GM21515 (cell line): ENCODE measurements around the gene NCOA3.

ENCODE experiments used
- ATAC-seq: cut with Tn5 transposase; IDR thresholded peaks from one replicate; pipeline ENCODE4 v1.9.1; 2021; ENCODE audit not compliant: unreplicated experiment

Gene NCOA3

DNA sequence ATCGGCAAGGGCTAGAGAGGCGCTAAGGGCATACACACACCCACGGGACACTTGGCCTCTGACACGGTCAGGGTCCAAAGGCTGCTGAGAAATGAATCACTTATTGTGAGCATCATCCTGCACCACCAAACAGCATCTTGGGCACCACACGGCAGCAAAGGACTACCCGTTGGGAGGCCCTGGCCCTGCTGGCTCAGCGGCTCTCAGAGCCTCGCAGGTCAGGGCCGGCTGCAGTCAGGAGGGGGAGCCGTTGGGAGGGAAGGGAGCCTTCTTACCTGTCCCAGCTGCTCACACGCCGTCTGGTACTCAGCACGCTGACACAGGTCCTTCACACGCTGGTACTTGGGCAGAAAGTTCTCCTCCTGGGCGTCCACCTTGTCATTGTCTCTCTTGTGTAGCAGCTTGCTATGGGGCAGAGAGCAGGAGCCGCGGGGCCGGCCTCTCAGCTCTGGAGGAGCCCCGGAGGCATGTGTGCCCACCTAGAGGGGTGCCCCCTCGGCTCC, 174.6 kb downstream of the NCOA3 start:
- ATAC-seq, result no peak

DNA sequence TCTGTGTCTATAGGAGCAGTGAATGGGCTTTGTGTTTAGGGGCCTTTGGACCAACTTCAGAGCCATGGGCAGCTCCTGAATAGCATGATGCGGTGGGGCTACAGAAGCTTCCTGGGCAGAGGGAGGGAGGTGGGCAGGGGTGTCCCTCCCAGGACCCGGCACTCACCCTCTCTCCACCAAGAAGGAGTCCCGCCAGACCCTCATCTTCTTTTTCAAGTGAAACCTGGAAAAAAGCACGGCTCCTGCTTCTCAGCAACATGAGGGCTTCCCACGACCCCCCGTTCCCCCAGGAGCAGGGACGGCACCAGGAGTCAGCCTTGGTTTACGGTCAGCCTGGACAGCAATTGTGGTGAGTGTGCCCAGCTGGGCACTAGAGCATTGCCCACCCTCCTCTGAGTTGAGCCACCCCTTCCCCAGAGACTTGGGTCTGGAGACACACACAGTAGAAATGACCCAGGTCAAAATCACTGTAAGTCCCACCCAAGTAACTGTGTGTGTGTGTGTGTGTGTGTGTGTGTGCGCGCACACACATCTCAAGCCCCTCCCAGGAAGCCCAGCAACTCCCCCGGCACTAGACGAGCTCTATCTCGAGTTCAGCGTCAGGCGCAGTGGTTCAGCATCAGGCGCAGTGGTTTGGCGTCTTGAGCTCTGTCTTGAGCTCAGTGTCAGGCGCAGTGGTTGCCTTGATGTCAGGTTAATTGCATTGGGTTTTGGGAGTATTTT, 175.4 kb downstream of the NCOA3 start:
- no peak for ATAC-seq

DNA sequence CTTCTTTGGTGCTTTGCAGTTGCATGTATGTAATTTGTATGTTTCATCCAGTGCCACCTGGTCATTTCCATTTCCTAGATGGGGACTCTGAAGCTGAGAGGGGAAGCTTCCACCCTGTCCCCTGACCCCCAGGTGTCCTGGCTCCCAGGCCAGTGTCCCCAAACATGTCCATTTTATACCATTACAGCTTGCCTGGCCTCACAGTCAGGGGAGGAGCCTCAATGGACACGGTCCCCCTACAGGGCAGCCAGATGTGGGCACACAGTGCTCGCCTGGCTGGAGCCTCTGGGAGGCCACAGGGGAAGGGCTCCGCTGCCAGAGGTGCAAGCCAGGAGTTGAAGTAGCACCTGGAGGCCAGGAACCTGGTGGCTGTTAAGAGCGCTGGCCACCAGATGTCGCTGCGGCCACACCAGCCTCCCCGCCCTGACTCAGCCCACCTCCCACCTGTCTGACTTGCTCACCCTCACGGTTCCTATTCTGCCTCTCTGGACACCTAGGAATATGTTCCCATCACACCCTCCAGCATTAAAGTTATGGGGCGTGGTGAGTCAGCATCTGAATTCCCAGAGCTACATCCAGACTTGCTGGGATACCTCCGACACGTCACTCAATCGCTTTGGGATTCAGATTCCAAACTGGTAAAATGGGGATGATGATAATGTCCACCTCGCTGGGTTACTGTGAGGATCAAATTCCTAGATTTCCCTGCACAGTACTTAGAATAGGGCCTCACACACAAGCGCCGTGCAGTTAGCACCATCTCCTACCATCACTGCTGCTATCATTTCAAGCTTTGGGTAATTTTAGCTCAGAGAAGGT, 176.2 kb downstream of the NCOA3 start:
- peak; percentile 51 for ATAC-seq

DNA sequence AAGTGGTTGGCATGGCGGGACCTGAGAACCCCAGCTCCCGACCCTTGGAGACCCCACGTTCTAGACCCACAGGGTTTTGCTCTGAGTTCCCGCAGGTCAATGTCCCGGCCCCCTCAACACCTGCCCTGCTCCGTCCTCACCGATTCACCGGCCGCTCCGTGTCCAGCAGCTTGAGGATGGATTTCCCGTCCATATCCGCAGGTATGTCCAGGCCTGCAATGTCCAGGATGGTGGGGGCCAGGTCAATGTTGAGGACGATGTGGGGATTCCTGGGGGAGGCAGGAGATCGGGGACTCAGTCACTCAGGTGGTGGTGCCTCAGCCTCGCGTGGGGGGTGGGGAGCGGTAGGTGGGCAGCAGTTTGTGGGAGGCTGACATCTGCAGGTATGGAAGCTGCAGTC, 176.8 kb downstream of the NCOA3 start:
- no peak for ATAC-seq

DNA sequence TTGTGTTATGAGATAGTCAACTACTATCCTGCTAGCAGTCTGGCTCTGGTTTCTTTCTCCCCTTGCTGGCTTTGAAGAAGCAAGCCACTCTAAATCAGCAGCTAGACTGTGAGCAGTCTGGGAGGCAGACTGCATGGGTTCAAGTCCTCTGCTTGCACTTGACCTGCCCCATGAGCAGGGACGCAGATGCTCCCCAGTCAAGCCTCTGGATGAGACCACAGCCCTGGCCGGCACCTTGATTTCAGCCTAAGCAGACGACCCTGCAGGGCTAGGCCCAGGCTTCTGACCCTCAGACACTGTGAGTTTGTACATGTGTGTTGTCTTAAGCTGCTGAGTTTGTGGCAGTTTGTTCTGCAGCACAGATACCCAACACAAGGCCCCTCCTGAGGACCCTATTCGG, 177.8 kb downstream of the NCOA3 start:
- no peak for ATAC-seq

DNA sequence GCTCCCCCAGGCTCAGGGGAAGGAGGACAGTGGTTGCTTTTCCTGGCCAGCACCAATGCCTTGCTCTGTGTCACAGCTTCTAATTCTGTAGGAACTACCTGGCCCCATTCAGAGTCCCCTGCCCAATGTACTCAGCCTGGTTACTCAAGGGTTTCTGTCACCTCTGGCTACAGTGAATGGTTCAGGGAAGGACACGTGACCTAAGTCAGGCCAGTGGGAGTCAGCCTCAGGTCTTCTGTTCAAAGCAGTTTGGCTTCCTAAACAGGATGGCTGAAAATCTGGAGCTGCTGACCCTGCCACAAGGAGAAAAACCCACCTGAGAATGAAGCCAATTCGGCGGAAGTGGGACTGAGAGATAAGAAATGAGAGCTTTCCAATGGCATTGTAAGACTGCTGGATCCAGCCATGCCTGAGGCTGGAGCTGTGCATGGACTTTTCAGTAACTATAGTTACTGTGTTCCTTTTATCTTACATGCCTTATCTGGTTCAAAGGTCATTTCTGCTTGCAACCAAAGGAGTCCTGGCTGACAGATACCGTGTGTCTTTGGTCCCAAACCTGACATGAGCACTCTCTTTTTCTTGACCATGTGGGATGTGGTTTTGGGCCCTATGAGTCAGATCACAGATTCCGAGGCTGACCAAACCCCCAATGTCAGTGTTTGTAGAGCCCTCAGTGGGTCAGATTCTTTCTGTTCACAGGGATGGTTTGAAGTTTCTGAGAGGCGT, 179.3 kb downstream of the NCOA3 start:
- no peak for ATAC-seq

DNA sequence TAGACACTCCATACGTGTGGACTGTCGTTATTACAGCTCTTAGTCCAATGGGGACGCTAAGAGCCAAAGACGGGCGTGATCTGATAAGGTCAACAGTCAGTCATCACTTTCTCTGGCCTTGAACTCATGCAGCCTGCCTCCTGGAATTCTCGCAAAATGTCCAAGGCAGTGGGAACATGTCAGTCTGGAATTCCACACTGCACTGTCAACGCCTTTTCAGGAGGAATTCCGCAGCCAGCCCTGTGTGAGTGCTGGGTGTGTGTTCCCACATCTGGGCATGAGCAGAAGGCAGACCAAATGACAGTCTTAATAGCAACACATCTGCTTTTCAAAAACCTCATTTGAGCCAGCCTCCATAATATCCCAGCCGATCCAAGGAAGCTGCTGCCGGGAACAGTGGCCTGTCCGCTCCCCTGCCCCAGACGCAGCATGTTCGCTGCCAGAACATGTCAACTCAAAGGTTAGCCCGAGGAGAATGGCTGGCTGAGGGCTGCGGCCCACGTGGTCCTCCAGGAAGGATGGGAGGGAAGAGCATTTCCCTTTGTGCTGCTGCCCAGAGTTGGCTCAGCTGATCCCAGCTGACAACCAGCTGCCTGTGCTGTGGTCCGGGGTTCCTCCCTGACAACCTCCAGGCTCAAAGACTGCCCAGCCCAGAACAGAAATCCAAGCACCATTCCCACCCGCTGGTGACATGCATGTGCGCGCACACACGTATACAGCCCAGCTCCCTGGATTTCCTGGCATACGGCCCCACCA, 180.5 kb downstream of the NCOA3 start:
- ATAC-seq, result no peak

DNA sequence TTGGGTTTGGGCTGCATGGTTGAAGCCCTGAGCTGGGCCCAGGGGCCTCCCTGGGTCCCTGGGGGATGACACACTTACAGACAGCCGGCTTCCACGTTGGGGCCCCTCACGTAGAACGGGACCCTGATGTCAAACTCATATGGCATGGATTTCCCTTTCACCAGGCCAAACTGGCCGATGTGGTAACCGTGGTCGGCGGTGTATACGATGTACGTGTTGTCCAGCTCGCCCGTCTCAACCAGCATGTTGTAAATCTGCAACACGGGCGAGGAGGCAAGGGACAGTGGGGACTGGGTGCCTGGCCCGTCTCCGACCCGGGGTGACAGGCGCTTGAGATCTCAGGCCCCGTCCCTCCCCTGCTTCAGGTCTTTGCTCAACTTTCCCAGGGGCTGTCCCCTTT, 181.2 kb downstream of the NCOA3 start:
- ATAC-seq, result no peak

DNA sequence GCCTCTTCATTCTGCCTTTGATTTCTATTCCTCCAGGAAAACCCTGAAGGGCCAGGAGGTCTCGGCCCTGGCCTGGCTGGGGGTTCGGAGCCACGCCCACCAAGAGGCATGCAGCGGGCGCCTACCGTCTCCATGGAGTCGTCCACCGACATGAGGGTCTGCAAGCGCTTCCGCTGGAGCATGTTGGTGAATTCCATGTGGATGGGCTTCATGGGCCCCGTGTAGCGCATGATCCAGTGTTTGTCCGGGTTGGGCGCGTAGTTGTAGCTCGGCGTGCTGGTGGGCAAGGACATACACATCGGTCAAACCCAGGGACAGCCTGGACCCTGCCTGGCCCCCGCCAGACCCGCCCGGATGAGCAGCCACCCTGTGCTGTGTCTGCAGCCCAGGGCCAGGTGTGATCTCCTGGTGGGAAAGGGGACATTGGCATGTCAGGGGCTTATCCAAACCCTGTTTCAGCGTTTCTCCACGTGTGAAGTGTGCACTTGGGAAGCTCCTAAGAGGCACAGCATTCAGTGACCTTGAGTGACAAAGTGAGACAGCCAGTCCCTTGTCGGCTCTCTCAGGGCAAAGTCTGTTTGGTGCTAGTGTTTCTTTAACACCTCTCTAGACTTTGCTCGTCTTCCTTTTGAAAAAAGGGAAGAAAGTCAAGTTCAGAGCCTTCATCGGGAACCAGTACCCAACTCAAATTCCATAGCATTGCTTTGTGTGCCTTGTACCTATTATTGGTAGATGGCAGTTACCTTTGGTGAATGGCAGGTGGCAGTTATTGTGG, 182.8 kb downstream of the NCOA3 start:
- no peak for ATAC-seq

DNA sequence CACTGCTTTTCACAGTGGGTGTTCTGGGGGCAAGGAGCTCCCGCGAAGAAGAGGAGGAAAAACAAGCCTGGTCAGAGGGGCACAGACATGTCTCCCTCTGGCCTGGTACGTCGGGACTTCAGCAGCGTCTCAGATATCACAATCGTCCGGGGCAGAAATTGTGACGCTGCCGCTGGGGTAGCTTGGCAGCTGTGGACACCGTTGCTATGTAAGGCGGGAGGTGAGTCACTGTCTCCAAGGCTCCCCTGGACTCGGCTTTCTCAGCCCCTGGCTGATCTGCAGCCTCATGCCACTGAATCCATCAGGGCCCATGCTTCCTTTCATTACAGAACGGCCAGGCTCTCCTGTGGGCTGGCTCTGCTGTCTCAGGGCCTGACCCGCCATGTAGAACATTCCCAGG, 184.9 kb downstream of the NCOA3 start:
- no peak for ATAC-seq

DNA sequence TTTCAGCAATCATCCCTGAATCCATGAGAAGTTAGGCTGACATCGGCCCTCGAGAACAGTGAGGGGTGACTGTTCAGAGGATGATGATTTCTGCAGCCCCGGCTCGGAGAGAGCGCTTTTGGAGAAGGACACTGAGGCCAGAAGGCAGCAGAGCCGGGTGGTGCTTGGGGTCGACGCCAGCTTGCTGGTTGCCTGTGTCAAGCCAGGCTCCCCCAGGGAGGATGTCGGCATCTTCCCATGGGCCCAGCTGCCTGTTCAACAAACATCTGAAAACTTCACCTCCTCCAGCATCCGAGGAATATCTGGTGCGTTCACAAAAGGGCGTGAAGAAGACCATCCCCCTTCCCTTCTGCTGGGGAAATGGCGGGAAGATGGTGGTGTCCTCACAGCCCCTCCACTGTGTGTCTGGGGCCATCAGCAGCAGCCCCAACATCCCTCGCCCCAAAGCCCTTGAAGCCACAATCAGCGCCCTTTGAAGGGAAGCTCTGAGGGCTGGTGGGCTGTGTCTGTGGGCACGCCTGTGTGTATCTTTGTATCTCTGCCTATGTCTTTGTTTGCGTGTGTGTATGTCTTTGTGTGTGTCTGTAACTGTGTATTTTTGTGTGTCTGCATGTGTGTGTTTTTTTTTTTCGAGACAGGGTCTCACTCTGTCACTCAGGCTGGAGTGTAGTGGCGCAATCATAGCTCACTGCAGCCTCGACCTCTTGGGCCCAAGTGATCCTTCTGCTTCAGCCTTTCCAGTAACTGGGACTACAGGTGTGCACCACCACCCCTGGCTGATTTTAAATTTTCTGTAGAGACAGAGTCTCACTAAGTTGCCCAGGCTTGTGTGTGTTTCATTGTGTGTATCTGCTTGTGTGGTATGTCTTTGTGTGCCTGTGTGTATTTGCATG, 185.7 kb downstream of the NCOA3 start:
- ATAC-seq, result no peak

DNA sequence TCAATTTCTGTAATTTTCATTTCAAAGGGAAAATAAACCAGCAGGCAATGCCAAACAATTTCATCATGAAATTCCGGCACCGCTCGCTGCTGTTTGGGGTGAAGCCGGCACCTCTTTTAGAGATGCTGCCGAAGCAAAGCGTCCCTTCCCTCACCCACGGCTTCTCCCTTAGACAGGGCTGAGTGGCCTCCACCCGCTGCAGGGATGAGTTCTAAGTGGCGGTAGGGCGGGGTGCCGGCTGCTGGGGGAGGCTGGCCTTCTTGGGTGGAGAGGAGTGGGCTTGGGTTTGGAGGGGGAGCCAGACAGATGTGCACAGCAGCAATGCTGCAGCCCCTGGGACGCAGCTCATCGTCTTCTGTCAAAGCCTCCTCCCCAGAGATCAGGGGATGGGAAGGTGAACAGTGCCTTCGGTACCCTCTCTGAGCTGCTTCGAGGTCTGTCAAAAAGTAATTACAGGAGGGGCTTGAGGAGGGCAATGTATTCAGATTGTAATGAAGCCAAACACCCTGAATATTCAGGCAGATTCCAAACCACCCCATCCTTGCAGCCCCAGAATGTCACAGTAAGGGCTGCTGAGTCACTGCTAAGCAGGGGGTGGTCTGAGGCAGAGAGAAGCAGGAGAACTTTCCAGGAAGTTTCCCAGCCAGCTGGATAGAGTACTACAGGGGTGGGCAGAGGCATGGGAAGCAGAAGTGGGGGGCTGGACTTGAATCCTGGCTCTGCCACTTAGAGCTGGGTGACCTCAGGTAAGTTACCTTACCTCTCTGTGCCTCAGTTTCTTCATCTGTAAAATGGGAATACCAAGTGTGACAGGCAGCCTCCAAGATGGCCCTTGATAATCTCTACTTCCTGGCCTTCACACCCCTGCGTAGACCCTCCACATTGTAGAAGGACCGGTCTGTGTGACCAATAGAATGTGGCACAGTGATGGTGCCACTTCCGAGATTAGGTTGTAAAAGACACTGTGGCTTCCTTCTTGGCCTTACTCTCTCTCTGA, 187.0 kb downstream of the NCOA3 start:
- ATAC-seq, result no peak

DNA sequence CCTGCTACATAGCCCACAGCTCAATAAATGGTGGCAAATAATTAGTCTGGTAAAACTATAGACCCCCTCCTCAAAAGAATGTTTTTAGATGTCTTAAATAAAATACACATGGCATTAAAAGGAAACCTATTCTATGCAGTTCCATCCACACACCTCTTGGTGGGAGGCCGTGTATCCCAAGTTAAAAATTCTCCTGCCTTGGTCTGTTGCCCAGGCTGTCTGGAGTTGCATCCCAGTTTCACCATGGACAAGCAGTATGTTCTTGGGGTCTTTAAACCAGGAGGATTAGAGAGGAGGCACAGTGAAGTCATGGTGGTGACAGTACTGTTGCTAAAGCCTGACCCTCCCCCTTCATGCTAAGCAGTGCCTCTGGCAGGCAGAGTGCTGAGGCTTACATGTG, 188.0 kb downstream of the NCOA3 start:
- no peak for ATAC-seq

DNA sequence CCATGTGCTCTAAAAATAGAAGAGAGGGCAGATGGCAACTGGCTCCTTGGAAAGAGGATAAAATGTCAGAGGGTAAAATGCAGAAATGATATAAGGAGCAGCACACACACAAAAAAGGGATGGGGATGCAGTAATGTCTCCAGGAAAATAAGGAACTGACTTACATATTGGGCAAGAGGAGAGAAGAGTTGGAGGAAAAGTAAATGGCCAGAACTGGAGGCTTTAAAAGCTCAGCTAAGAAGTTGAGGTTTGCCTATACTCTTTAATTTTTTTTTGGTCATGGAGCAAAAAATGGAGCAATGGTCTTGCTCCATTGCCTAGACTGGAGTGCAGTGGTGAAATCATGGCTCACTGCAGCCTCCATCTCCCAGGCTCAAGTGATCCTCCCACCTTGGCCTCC, 189.9 kb downstream of the NCOA3 start:
- ATAC-seq, result no peak

DNA sequence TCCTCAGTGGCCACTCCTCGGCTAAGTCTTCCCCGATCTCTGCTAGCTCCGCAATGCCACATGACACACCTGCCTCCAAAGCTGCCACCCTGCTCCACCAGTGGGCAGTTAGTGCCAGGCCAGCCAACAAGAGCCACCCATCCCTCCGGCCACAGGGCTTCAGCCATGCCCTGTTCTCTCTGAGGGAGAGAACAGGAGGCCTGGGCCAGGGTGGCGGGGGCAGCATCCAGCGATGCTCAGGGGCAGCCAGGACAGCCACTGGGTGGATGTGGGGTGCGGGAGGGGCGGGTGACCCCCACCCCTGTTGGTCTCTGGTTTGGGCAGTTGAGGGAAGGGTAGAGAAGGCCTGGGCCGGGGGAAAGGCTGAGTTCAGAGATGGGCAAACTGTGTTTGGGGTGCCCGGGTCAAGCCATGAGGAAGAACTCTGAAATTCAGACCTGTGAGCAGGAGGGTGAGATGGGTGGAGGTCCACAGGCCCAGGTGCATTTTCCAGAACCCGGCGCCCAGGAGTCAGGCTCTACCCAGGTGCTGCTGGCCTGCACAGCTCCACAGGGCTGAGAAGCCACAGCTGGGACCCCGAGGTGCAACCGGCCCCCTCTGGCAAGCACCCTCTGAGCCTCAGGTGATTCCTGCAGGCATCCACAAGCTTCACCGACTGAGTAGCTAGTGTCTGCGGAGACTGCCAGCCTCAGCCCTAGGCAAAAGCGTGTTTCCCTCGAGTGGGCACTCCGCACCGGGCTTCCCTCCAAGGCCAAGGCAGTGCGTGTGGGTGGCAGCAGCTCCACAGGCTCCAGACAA, 192.5 kb downstream of the NCOA3 start:
- ATAC-seq, result no peak

DNA sequence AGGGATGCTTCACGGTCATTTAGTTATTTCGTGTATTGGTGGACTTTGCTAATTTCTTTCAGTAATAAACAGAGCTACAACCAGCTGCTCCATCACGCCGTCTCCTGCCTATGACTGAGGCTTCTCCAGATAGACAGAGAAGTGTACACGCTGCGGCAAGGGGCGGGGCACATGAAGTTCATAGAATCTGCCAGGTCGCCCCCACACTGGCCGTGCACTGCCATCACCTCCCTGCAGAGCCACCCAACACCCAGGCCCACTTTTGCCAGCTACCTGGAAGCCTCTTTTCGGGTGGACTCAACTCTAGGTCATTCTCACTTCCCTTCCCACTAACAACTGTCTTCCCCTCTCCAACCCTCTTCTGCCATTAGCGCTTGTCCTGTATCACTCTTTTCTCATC, 195.2 kb downstream of the NCOA3 start:
- ATAC-seq, result no peak

DNA sequence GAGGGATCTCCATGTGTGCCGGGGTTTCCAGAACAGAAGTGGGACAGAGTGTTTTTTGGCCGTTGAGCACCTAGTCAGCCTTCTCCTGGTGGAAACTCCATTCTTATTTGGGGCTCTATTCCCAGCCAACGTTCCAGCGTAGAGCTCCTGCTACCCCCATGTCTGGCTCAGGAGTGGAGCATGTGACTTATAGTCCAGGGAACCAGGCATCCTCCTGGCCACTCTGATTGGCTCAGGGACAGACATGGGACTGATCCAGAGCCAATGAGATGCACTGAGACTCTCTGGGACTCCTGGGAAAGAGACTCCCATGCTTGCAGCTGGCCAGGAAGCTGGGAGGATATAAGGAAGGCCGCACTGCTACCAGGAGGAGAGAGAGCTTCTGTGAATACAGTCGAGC, 196.5 kb downstream of the NCOA3 start:
- no peak for ATAC-seq
